ENCODE measurements around the gene FBXO34.

- TF ChIP-seq CTCF (IDR thresholded peaks at IDR 0.05) (no peak), POLR2A (IDR thresholded peaks at IDR 0.05) (no peak)
Observed at GRCh38 chr14:55353686-55354467, 82.7 kb downstream of the FBXO34 start.
